ENCODE data around the gene FAM184B. TPM values are rescaled to one million over a fixed set of nuclear protein-coding genes. Genes with fewer than 3 reads are reported as not detected.

Gene FAM184B
- polyA plus RNA-seq, 2 of the 4 experiments (the other 2 are of a cell fraction): not detected

- no peaks in the 10 kb centered on the region for H3K9me3 ChIP-seq
- CTCF ChIA-PET: no interaction called here
- no peak for TF ChIP-seq HES2 (IDR thresholded peaks at IDR 0.05)
- TF ChIP-seq RAD21 (conservative IDR thresholded peaks at IDR 0.05 in 1 of 2, IDR thresholded peaks at IDR 0.05 in 1 of 2): no peak
- no peak for TF ChIP-seq EHMT2 (IDR thresholded peaks at IDR 0.05; ENCODE audit: low read depth)
- no peak for TF ChIP-seq POLR2AphosphoS2 (conservative IDR thresholded peaks at IDR 0.05; ENCODE audit: low read length)
- TF ChIP-seq JUN (IDR thresholded peaks at IDR 0.05): no peak
- no peak for TF ChIP-seq FOSB (CRISPR knock-in tag; IDR thresholded peaks at IDR 0.05)
- no peak for TF ChIP-seq PHF8 (IDR thresholded peaks at IDR 0.05; ENCODE audit: borderline replicate concordance, low read depth)
- TF ChIP-seq, protein P1, sequence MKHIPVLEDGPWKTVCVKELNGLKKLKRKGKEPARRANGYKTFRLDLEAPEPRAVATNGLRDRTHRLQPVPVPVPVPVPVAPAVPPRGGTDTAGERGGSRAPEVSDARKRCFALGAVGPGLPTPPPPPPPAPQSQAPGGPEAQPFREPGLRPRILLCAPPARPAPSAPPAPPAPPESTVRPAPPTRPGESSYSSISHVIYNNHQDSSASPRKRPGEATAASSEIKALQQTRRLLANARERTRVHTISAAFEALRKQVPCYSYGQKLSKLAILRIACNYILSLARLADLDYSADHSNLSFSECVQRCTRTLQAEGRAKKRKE (CRISPR knock-in tag; IDR thresholded peaks at IDR 0.05; ENCODE audit: low read depth): no peak
- TF ChIP-seq NFE2L2 (conservative IDR thresholded peaks at IDR 0.05; ENCODE audit: low read length): no peak
- TF ChIP-seq, protein P2, sequence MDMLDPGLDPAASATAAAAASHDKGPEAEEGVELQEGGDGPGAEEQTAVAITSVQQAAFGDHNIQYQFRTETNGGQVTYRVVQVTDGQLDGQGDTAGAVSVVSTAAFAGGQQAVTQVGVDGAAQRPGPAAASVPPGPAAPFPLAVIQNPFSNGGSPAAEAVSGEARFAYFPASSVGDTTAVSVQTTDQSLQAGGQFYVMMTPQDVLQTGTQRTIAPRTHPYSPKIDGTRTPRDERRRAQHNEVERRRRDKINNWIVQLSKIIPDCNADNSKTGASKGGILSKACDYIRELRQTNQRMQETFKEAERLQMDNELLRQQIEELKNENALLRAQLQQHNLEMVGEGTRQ (IDR thresholded peaks at IDR 0.05): no peak
- TF ChIP-seq HOXB5 (CRISPR knock-in tag; IDR thresholded peaks at IDR 0.05): no peak
- no peak for TF ChIP-seq CBX8 (IDR thresholded peaks at IDR 0.05)
- TF ChIP-seq SMC3 (IDR thresholded peaks at IDR 0.05): no peak
- no peak for TF ChIP-seq HOXB13 (CRISPR knock-in tag; IDR thresholded peaks at IDR 0.05; ENCODE audit: low read depth)
- ATAC-seq (no peak), FAIRE-seq (no peak), DNase-seq (ENCODE audit: low read depth in 1 of 2, low spot score in 1 of 2) (no peak)
- no peak overlapping the region for H3K27ac ChIP-seq
- H3K4me1 ChIP-seq: no peaks in the 10 kb centered on the region
- no peak overlapping the region for H3K4me2 ChIP-seq
- POLR2A ChIA-PET: no interaction called here
- H3K4me3 ChIP-seq: no peak overlapping the region
- WGBS (ENCODE audit: missing lambda C conversion rate): 29% methylated on average over 5 of the region's 5 CpGs
Measured at GRCh38 chr4:17763931-17764330, 17.5 kb downstream of the FAM184B start.

GRCh38 chr4:17763416-17763815 is 18.0 kb downstream of the FAM184B start:
- CTCF ChIA-PET: no interaction called here
- 86% methylated on average over 3 of the region's 3 CpGs for WGBS (ENCODE audit: missing lambda C conversion rate)
- no peaks in the 10 kb centered on the region for H3K9me3 ChIP-seq
- no peak overlapping the region for H3K27ac ChIP-seq
- H3K4me3 ChIP-seq: no peak overlapping the region
- POLR2A ChIA-PET: no interaction called here
- FAIRE-seq: no peak
- no peak for DNase-seq (ENCODE audit: low read depth in 1 of 2, low spot score in 1 of 2)
- no peak overlapping the region for H3K4me2 ChIP-seq
- TF ChIP-seq, protein P2 (IDR thresholded peaks at IDR 0.05): no peak
- TF ChIP-seq FOXS1 (CRISPR knock-in tag; IDR thresholded peaks at IDR 0.05) (no peak), NPAS2 (CRISPR knock-in tag; IDR thresholded peaks at IDR 0.05; ENCODE audit: borderline replicate concordance) (no peak)
- ATAC-seq: no peak
- no peaks in the 10 kb centered on the region for H3K4me1 ChIP-seq

DNA sequence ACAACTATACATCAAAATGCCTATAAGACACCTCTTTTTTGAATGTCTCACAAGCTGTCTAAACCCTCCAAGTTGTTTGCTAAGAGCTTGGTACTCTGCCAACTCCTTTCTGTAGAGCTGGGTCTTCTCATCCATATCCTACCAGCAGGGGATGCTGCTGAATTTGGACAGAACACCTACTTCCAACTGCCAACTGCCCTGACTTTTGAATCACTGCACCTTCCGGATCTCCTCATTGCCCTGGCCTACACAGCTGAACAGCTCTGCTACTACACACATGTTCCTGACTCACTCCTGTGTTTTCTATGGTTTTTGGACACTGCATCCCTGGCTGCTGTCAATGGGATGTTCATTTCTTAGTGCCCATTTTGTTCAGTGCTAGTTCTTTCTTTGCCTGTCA is 18.7 kb downstream of the FAM184B start:
- Histone ChIP-seq H3K4me2 (no peak overlapping the region), H3K4me3 (no peak overlapping the region), H3K9me3 (no peaks in the 10 kb centered on the region), H3K4me1 (no peaks in the 10 kb centered on the region), H3K27ac (no peak overlapping the region)
- ATAC-seq (peak in 1 of 2 experiments; percentile 59; a peak in 2 of 6 replicates), DNase-seq (ENCODE audit: low read depth in 1 of 2, low spot score in 1 of 2) (peak in 1 of 2 experiments; percentile 24), FAIRE-seq (no peak)
- 78% methylated on average over 1 of the region's 1 CpG for WGBS (ENCODE audit: missing lambda C conversion rate)
- ChIA-PET POLR2A (no interaction called here), CTCF (no interaction called here)
- TF ChIP-seq, protein P3, sequence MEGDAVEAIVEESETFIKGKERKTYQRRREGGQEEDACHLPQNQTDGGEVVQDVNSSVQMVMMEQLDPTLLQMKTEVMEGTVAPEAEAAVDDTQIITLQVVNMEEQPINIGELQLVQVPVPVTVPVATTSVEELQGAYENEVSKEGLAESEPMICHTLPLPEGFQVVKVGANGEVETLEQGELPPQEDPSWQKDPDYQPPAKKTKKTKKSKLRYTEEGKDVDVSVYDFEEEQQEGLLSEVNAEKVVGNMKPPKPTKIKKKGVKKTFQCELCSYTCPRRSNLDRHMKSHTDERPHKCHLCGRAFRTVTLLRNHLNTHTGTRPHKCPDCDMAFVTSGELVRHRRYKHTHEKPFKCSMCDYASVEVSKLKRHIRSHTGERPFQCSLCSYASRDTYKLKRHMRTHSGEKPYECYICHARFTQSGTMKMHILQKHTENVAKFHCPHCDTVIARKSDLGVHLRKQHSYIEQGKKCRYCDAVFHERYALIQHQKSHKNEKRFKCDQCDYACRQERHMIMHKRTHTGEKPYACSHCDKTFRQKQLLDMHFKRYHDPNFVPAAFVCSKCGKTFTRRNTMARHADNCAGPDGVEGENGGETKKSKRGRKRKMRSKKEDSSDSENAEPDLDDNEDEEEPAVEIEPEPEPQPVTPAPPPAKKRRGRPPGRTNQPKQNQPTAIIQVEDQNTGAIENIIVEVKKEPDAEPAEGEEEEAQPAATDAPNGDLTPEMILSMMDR (IDR thresholded peaks at IDR 0.05): 0 out of 3 replicates have a peak, but pooled peaks have one; percentile 7
- TF ChIP-seq BCL3 (IDR thresholded peaks at IDR 0.05) (no peak), RAD21 (conservative IDR thresholded peaks at IDR 0.05 in 1 of 2, IDR thresholded peaks at IDR 0.05 in 1 of 2) (peak in 1 of 2 experiments; percentile 29; a peak in 1 of 5 replicates), TP53 (CRISPR knock-in tag; IDR thresholded peaks at IDR 0.05) (no peak), FOSL2 (IDR thresholded peaks at IDR 0.05) (no peak), FOSL2 (CRISPR knock-in tag; IDR thresholded peaks at IDR 0.05) (no peak)
